ENCODE data around the gene HSH2D. TPM values are rescaled to one million over a fixed set of nuclear protein-coding genes. Genes with fewer than 3 reads are reported as not detected.

HSH2D gene, protein sequence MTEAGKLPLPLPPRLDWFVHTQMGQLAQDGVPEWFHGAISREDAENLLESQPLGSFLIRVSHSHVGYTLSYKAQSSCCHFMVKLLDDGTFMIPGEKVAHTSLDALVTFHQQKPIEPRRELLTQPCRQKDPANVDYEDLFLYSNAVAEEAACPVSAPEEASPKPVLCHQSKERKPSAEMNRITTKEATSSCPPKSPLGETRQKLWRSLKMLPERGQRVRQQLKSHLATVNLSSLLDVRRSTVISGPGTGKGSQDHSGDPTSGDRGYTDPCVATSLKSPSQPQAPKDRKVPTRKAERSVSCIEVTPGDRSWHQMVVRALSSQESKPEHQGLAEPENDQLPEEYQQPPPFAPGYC
- polyA plus RNA-seq (2013, experiment 1 of 2): 0.56 TPM
- 0.49 TPM for polyA plus RNA-seq (2013, experiment 2 of 2)

DNA sequence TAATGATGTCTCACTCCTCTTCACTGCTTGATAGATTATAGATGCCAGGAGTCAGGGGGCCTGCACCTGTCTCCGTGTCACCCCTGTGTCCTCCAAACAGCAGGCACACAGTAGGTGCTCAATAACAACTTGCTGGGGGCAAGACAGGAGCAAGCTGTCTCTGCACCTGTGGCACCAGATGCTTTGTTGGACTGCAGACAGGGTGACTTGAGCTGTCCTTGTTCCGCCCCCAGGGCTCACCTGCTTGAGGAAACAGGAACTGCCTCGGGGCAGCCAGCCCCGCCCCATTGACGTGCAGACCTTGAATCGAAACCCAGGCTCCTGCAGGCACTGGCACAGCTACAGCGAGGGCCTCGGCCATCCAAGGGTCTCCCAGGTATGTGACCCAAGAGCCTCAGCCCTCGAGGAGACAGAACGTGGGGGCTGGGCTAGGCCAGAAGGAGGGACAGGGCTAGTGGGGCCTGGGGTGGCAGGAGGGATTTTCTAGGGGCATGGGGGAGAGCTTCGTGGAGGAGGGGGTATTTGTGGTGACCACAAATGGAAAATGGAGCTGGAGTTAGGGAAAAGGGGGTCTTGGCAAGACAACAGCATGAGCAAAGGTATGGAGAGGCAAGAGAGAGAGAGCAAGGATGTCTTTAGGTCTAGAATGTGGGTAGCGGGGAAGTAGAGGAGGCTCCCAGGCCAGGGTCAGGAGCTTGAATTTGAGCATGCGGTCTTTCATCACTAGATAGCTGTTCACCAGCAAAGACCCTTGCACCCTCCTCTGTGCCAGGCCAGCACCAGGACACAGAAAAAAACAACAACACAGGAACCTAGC lies at the start of gene HSH2D:
Gene HSH2D, plus strand, starts transcription at position 287 of the 817 bp plus-strand sequence. CDS start 5,066 bp downstream, outside the sequence.
- H2BK120ac ChIP-seq (ENCODE audit: low read depth, low read length): no peak within 1 kb of the TSS
- no peaks in the 10 kb centered on the region for H3K4me1 ChIP-seq (ENCODE audit: control insufficient read depth, low read depth, low read length)
- DNase-seq: peak; percentile 56
- no peak within 1 kb of the TSS for H3K4me3 ChIP-seq (ENCODE audit: low read length)
- H4K5ac ChIP-seq (ENCODE audit: low read length): no peak within 1 kb of the TSS
- no peaks in the 10 kb centered on the region for H3K79me1 ChIP-seq (ENCODE audit: low read length)
- H3K27me3 ChIP-seq (ENCODE audit: insufficient read depth, low read length, poor library complexity): no peaks in the 10 kb centered on the region
- H4K8ac ChIP-seq (ENCODE audit: low read depth, low read length): no peak within 1 kb of the TSS
- no peak within 1 kb of the TSS for H2AK5ac ChIP-seq (ENCODE audit: low read length)
- no peak within 1 kb of the TSS for H3K4me2 ChIP-seq (ENCODE audit: low read length)
- H3K23ac ChIP-seq (ENCODE audit: low read length): no peak within 1 kb of the TSS
- H3K27ac ChIP-seq (ENCODE audit: low read depth, low read length): no peak within 1 kb of the TSS
- no CpG with 5 or more reads among the region's 13 CpGs for WGBS (ENCODE audit: extremely low coverage, insufficient coverage, low lambda C conversion rate)
- no peak within 1 kb of the TSS for H2BK15ac ChIP-seq (replicated peaks; ENCODE audit: low read depth)
- H3K18ac ChIP-seq (ENCODE audit: low read length): no peak within 1 kb of the TSS
- no peaks in the 10 kb centered on the region for H3K79me2 ChIP-seq (ENCODE audit: control insufficient read depth, insufficient read depth, low read length)
- H3K9ac ChIP-seq (ENCODE audit: low read length): no peak within 1 kb of the TSS
- no peak within 1 kb of the TSS for H2BK5ac ChIP-seq (ENCODE audit: low read length)
- H3K4ac ChIP-seq (ENCODE audit: low read depth, low read length): no peak within 1 kb of the TSS
- H3K36me3 ChIP-seq (ENCODE audit: control insufficient read depth, insufficient read depth, low read length): no peaks in the 10 kb centered on the region
- H3K56ac ChIP-seq (ENCODE audit: low read length): peak within 1 kb of the TSS; percentile 42

- H3K18ac ChIP-seq (ENCODE audit: low read length): no peak overlapping the region
- no peak for DNase-seq
- WGBS (ENCODE audit: extremely low coverage, insufficient coverage, low lambda C conversion rate): no CpG with 5 or more reads among the region's 10 CpGs
- H3K27me3 ChIP-seq (ENCODE audit: insufficient read depth, low read length, poor library complexity): no peaks in the 10 kb centered on the region
- H3K23ac ChIP-seq (ENCODE audit: low read length): no peak overlapping the region
- no peaks in the 10 kb centered on the region for H3K79me2 ChIP-seq (ENCODE audit: control insufficient read depth, insufficient read depth, low read length)
- H2AK5ac ChIP-seq (ENCODE audit: low read length): no peak overlapping the region
- H3K4me3 ChIP-seq (ENCODE audit: low read length): no peak overlapping the region
- H3K4me2 ChIP-seq (ENCODE audit: low read length): no peak overlapping the region
- no peak overlapping the region for H2BK15ac ChIP-seq (replicated peaks; ENCODE audit: low read depth)
- peaks cover 36% of the 10 kb centered on the region for H3K36me3 ChIP-seq (ENCODE audit: control insufficient read depth, insufficient read depth, low read length)
- H3K9ac ChIP-seq (ENCODE audit: low read length): no peak overlapping the region
- peaks cover 1% of the 10 kb centered on the region for H3K79me1 ChIP-seq (ENCODE audit: low read length)
- H3K27ac ChIP-seq (ENCODE audit: low read depth, low read length): no peak overlapping the region
- no peak overlapping the region for H3K4ac ChIP-seq (ENCODE audit: low read depth, low read length)
- no peak overlapping the region for H3K56ac ChIP-seq (ENCODE audit: low read length)
- no peak overlapping the region for H2BK5ac ChIP-seq (ENCODE audit: low read length)
- no peaks in the 10 kb centered on the region for H3K4me1 ChIP-seq (ENCODE audit: control insufficient read depth, low read depth, low read length)
- no peak overlapping the region for H4K8ac ChIP-seq (ENCODE audit: low read depth, low read length)
- H2BK120ac ChIP-seq (ENCODE audit: low read depth, low read length): no peak overlapping the region
- H4K5ac ChIP-seq (ENCODE audit: low read length): no peak overlapping the region
Measured at GRCh38 chr19:16094360-16095070, 49.0 kb upstream of the HSH2D start.

- WGBS (ENCODE audit: extremely low coverage, insufficient coverage, low lambda C conversion rate): no CpG with 5 or more reads among the region's 13 CpGs
- Histone ChIP-seq H2BK5ac (ENCODE audit: low read length) (no peak overlapping the region), H3K79me2 (ENCODE audit: control insufficient read depth, insufficient read depth, low read length) (no peaks in the 10 kb centered on the region), H3K4me3 (ENCODE audit: low read length) (no peak overlapping the region), H3K36me3 (ENCODE audit: control insufficient read depth, insufficient read depth, low read length) (peaks cover 36% of the 10 kb centered on the region), H3K79me1 (ENCODE audit: low read length) (peaks cover 3% of the 10 kb centered on the region), H4K8ac (ENCODE audit: low read depth, low read length) (no peak overlapping the region), H3K9ac (ENCODE audit: low read length) (no peak overlapping the region), H3K27ac (ENCODE audit: low read depth, low read length) (no peak overlapping the region), H3K4me1 (ENCODE audit: control insufficient read depth, low read depth, low read length) (no peaks in the 10 kb centered on the region), H3K4me2 (ENCODE audit: low read length) (no peak overlapping the region), H3K18ac (ENCODE audit: low read length) (no peak overlapping the region), H3K56ac (ENCODE audit: low read length) (no peak overlapping the region), H3K4ac (ENCODE audit: low read depth, low read length) (no peak overlapping the region), H4K5ac (ENCODE audit: low read length) (no peak overlapping the region), H2BK120ac (ENCODE audit: low read depth, low read length) (no peak overlapping the region), H3K23ac (ENCODE audit: low read length) (no peak overlapping the region), H2BK15ac (replicated peaks; ENCODE audit: low read depth) (no peak overlapping the region), H2AK5ac (ENCODE audit: low read length) (no peak overlapping the region), H3K27me3 (ENCODE audit: insufficient read depth, low read length, poor library complexity) (no peaks in the 10 kb centered on the region)
- no peak for DNase-seq
Measured at GRCh38 chr19:16095071-16095571, 48.4 kb upstream of the HSH2D start.

GRCh38 chr19:16096280-16096855 lies 47.1 kb upstream of the HSH2D start:
- no peak overlapping the region for H3K23ac ChIP-seq (ENCODE audit: low read length)
- H3K4ac ChIP-seq (ENCODE audit: low read depth, low read length): no peak overlapping the region
- H4K8ac ChIP-seq (ENCODE audit: low read depth, low read length): no peak overlapping the region
- no peak overlapping the region for H2BK120ac ChIP-seq (ENCODE audit: low read depth, low read length)
- peaks cover 3% of the 10 kb centered on the region for H3K79me1 ChIP-seq (ENCODE audit: low read length)
- H3K9ac ChIP-seq (ENCODE audit: low read length): no peak overlapping the region
- H3K27me3 ChIP-seq (ENCODE audit: insufficient read depth, low read length, poor library complexity): no peaks in the 10 kb centered on the region
- peaks cover 31% of the 10 kb centered on the region for H3K36me3 ChIP-seq (ENCODE audit: control insufficient read depth, insufficient read depth, low read length)
- no peak overlapping the region for H3K4me2 ChIP-seq (ENCODE audit: low read length)
- WGBS (ENCODE audit: extremely low coverage, insufficient coverage, low lambda C conversion rate): no CpG with 5 or more reads among the region's 10 CpGs
- H2BK15ac ChIP-seq (replicated peaks; ENCODE audit: low read depth): no peak overlapping the region
- no peak overlapping the region for H3K56ac ChIP-seq (ENCODE audit: low read length)
- H3K4me3 ChIP-seq (ENCODE audit: low read length): no peak overlapping the region
- no peak overlapping the region for H3K18ac ChIP-seq (ENCODE audit: low read length)
- no peaks in the 10 kb centered on the region for H3K79me2 ChIP-seq (ENCODE audit: control insufficient read depth, insufficient read depth, low read length)
- H3K4me1 ChIP-seq (ENCODE audit: control insufficient read depth, low read depth, low read length): no peaks in the 10 kb centered on the region
- no peak overlapping the region for H4K5ac ChIP-seq (ENCODE audit: low read length)
- H2AK5ac ChIP-seq (ENCODE audit: low read length): no peak overlapping the region
- H3K27ac ChIP-seq (ENCODE audit: low read depth, low read length): no peak overlapping the region
- DNase-seq: no peak
- no peak overlapping the region for H2BK5ac ChIP-seq (ENCODE audit: low read length)

DNA sequence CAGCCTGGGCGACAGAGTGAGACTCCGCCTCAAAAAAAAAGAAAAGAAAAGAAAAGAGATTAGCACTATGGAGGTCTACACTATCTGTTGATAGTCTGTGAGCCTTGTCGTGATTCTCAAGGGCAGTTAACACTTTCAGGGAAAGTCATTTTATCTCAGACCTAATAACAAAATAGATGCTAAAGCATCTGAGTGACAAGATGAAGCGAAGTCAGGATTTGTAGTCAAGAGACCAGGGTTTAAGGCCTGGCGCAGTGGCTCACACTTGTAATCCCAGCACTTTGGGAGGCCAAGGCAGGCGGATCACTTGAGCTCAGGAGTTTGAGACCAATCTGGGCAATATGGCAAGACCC lies 45.1 kb upstream of the HSH2D start:
- Histone ChIP-seq H3K4me1 (ENCODE audit: control insufficient read depth, low read depth, low read length) (no peaks in the 10 kb centered on the region), H3K23ac (ENCODE audit: low read length) (no peak overlapping the region), H2BK120ac (ENCODE audit: low read depth, low read length) (no peak overlapping the region), H3K79me2 (ENCODE audit: control insufficient read depth, insufficient read depth, low read length) (no peaks in the 10 kb centered on the region), H3K4me2 (ENCODE audit: low read length) (no peak overlapping the region), H3K4ac (ENCODE audit: low read depth, low read length) (no peak overlapping the region), H3K4me3 (ENCODE audit: low read length) (no peak overlapping the region), H4K5ac (ENCODE audit: low read length) (no peak overlapping the region), H3K18ac (ENCODE audit: low read length) (no peak overlapping the region), H3K79me1 (ENCODE audit: low read length) (peaks cover 1% of the 10 kb centered on the region), H3K36me3 (ENCODE audit: control insufficient read depth, insufficient read depth, low read length) (peaks cover 27% of the 10 kb centered on the region), H3K27ac (ENCODE audit: low read depth, low read length) (no peak overlapping the region), H3K9ac (ENCODE audit: low read length) (no peak overlapping the region), H2BK15ac (replicated peaks; ENCODE audit: low read depth) (no peak overlapping the region), H3K56ac (ENCODE audit: low read length) (no peak overlapping the region), H2BK5ac (ENCODE audit: low read length) (no peak overlapping the region), H3K27me3 (ENCODE audit: insufficient read depth, low read length, poor library complexity) (no peaks in the 10 kb centered on the region), H4K8ac (ENCODE audit: low read depth, low read length) (no peak overlapping the region), H2AK5ac (ENCODE audit: low read length) (no peak overlapping the region)
- WGBS (ENCODE audit: extremely low coverage, insufficient coverage, low lambda C conversion rate): no CpG with 5 or more reads among the region's 6 CpGs
- no peak for DNase-seq

Data from mesendoderm (in vitro differentiated cells).